H1 (cell line): ENCODE results near the gene CCDC178. TPM values are rescaled to one million over a fixed set of nuclear protein-coding genes. Genes with fewer than 3 reads are reported as not detected.

Experiments used
- CTCF ChIA-PET: fragments of 300-600 bp; sonication (Branson Sonifier 250); formaldehyde crosslinking; loops from one replicate; lab custom pipeline; 2021; ENCODE audit not compliant: partially characterized antibody; lab: Charles Lee
- POLR2A ChIA-PET: fragments of 300-600 bp; sonication (Branson Sonifier 250); formaldehyde crosslinking; loops from one replicate; lab custom pipeline; 2021; ENCODE audit warnings: inconsistent platforms; ENCODE audit not compliant: partially characterized antibody; lab: Charles Lee
- DNase-seq, 2 experiments: peaks; one replicate each; pipeline versions ENCODE4 v3.0.0 to v3.0.0-alpha.2; 2010 to 2022; ENCODE audit warnings: low spot score in 2 of 2, low read depth in 1 of 2, mixed read lengths in 1 of 2
- FAIRE-seq: peaks from 2 replicates; lab custom pipeline; 2011; peaks lifted over from hg19 to GRCh38; lab: Jason Lieb, UNC
- H2AFZ ChIP-seq: 2 replicates; pipeline ENCODE4 v1.8.1; 2012; ENCODE audit warnings: low read length, inconsistent platforms
- H2AK5ac ChIP-seq: 2 replicates; pipeline ENCODE4 v1.6.1; 2013; ENCODE audit warnings: low read depth, low read length
- H2BK120ac ChIP-seq: replicated peaks from 2 replicates; pipeline ENCODE3; 2013; ENCODE audit warnings: low read depth, low read length, inconsistent platforms
- H2BK12ac ChIP-seq: 2 replicates; pipeline ENCODE4 v1.6.1; 2013; ENCODE audit warnings: low read depth, low read length
- H2BK15ac ChIP-seq: 2 replicates; pipeline ENCODE4 v1.6.1; 2013; ENCODE audit warnings: low read length
- H2BK20ac ChIP-seq: 2 replicates; pipeline ENCODE4 v1.6.1; 2013; ENCODE audit warnings: low read length
- H2BK5ac ChIP-seq: 2 replicates; pipeline ENCODE4 v1.6.1; 2013; ENCODE audit warnings: low read depth, low read length
- H3K14ac ChIP-seq: 2 replicates; pipeline ENCODE4 v1.6.1; 2013; ENCODE audit warnings: inconsistent platforms; ENCODE audit not compliant: insufficient read length
- H3K18ac ChIP-seq: 2 replicates; pipeline ENCODE4 v1.6.1; 2013; ENCODE audit warnings: low read length; ENCODE audit errors: extremely low read depth
- H3K23ac ChIP-seq: 2 replicates; pipeline ENCODE4 v1.6.1; 2013; ENCODE audit warnings: inconsistent platforms; ENCODE audit not compliant: insufficient read length
- H3K23me2 ChIP-seq: 2 replicates; pipeline ENCODE4 v1.6.1; 2013; ENCODE audit warnings: low read depth, low read length
- H3K27ac ChIP-seq: 2 replicates; pipeline ENCODE4 v1.6.1; 2011; ENCODE audit warnings: low read depth, low read length, inconsistent platforms
- H3K27me3 ChIP-seq, 4 experiments: replicated peaks in 1 of 4; 1 replicate in 1 of 4; 2 replicates in 3 of 4; pipeline versions ENCODE4 v1.6.1 to v1.8.1; 2011 to 2013; ENCODE audit warnings: low read length in 3 of 4, mild to moderate bottlenecking in 3 of 4, inconsistent platforms in 2 of 4, mixed read lengths in 2 of 4, moderate library complexity in 1 of 4; ENCODE audit not compliant: control insufficient read depth in 3 of 4, insufficient read depth in 3 of 4; ENCODE audit errors: extremely low read depth in 1 of 4
- H3K36me3 ChIP-seq, 4 experiments: 2 replicates each; pipeline versions ENCODE4 v1.6.1 to v1.8.1; 2011 to 2013; ENCODE audit warnings: mild to moderate bottlenecking in 4 of 4, low read length in 3 of 4, moderate library complexity in 2 of 4, control low read depth in 1 of 4, inconsistent platforms in 1 of 4; ENCODE audit not compliant: insufficient read depth in 4 of 4, control insufficient read depth in 2 of 4
- H3K4ac ChIP-seq: replicated peaks from 2 replicates; pipeline ENCODE3; 2013; ENCODE audit warnings: low read length, low read depth, mixed read lengths, inconsistent platforms; ENCODE audit not compliant: insufficient read length
- H3K4me1 ChIP-seq, 4 experiments: replicated peaks in 1 of 4; 1 replicate in 1 of 4; 2 replicates in 3 of 4; pipeline versions ENCODE4 v1.6.1 to v1.8.1; 2011 to 2013; ENCODE audit warnings: low read length in 3 of 4, inconsistent platforms in 2 of 4, mixed read lengths in 1 of 4; ENCODE audit not compliant: insufficient read depth in 4 of 4, control insufficient read depth in 3 of 4
- H3K4me2 ChIP-seq, 2 experiments: 2 replicates each; pipeline versions ENCODE4 v1.6.1 to v1.8.1; 2011 to 2013; ENCODE audit warnings: low read depth in 2 of 2, low read length in 2 of 2, control low read depth in 1 of 2, inconsistent platforms in 1 of 2, mild to moderate bottlenecking in 1 of 2; ENCODE audit not compliant: insufficient read depth in 1 of 2
- H3K4me3 ChIP-seq, 4 experiments: fragments of 200-600, 300-600 bp in 1 of 4; sonication (generic), shearing (Covaris generic), sonication (Bioruptor Twin) in 1 of 4; 2 replicates each; pipeline versions ENCODE4 v1.5.1 to v1.8.1; 2011 to 2016; ENCODE audit warnings: low read length in 4 of 4, low read depth in 3 of 4, control low read depth in 2 of 4, inconsistent platforms in 2 of 4, mild to moderate bottlenecking in 2 of 4, mixed read lengths in 1 of 4, moderate library complexity in 1 of 4; ENCODE audit not compliant: insufficient read depth in 2 of 4; ENCODE audit errors: extremely low read depth in 1 of 4
- H3K56ac ChIP-seq: replicated peaks from 2 replicates; pipeline ENCODE3; 2013; ENCODE audit warnings: low read depth, mild to moderate bottlenecking, mixed read lengths, low read length, inconsistent platforms; ENCODE audit not compliant: insufficient read length
- H3K79me1 ChIP-seq: 2 replicates; pipeline ENCODE4 v1.6.1; 2013; ENCODE audit warnings: low read depth, low read length, control low read depth
- H3K79me2 ChIP-seq, 2 experiments: 2 replicates each; pipeline versions ENCODE4 v1.6.1 to v1.8.1; 2012 to 2013; ENCODE audit warnings: low read length in 2 of 2, mild to moderate bottlenecking in 2 of 2, inconsistent platforms in 1 of 2; ENCODE audit not compliant: insufficient read depth in 2 of 2, control insufficient read depth in 1 of 2
- H3K9ac ChIP-seq, 4 experiments: replicated peaks in 1 of 4; 1 replicate in 1 of 4; 2 replicates in 3 of 4; pipeline versions ENCODE4 v1.6.1 to v1.8.1; 2011 to 2013; ENCODE audit warnings: low read depth in 3 of 4, low read length in 3 of 4, control low read depth in 2 of 4, mild to moderate bottlenecking in 2 of 4, moderate library complexity in 2 of 4, inconsistent platforms in 1 of 4; ENCODE audit errors: extremely low read depth in 1 of 4
- H3K9me3 ChIP-seq, 2 experiments: 2 replicates each; pipeline versions ENCODE4 v1.6.1 to v1.8.1; 2012 to 2013; ENCODE audit warnings: mild to moderate bottlenecking in 2 of 2, moderate library complexity in 2 of 2, control low read depth in 1 of 2, inconsistent platforms in 1 of 2, low read depth in 1 of 2, low read length in 1 of 2, mixed read lengths in 1 of 2; ENCODE audit not compliant: insufficient read depth in 2 of 2
- H4K20me1 ChIP-seq, 2 experiments: replicated peaks in 1 of 2; 2 replicates each; pipeline versions ENCODE3 to v1.8.1; 2011 to 2013; ENCODE audit warnings: inconsistent platforms in 2 of 2, low read length in 2 of 2, mild to moderate bottlenecking in 1 of 2; ENCODE audit not compliant: insufficient read depth in 2 of 2, control insufficient read depth in 1 of 2
- H4K5ac ChIP-seq: 2 replicates; pipeline ENCODE4 v1.6.1; 2013; ENCODE audit warnings: low read length, low read depth, mixed read lengths, inconsistent platforms; ENCODE audit not compliant: insufficient read length
- H4K8ac ChIP-seq: 2 replicates; pipeline ENCODE4 v1.8.0; 2013; ENCODE audit warnings: mild to moderate bottlenecking, moderate library complexity, low read length, inconsistent platforms; ENCODE audit not compliant: insufficient read depth; ENCODE audit errors: extremely low read depth
- H4K91ac ChIP-seq: replicated peaks from 2 replicates; pipeline ENCODE3; 2013; ENCODE audit warnings: low read length, mixed read lengths, inconsistent platforms; ENCODE audit not compliant: insufficient read length
- JUN ChIP-seq: IDR thresholded peaks from 2 replicates; pipeline ENCODE4 v1.6.1; 2011; ENCODE audit warnings: low read depth, mild to moderate bottlenecking, improper control_type of control experiment, low read length
- JUND ChIP-seq: IDR thresholded peaks from 2 replicates; pipeline ENCODE4 v1.6.1; 2011; ENCODE audit warnings: mild to moderate bottlenecking, improper control_type of control experiment, low read length
- TAF1 ChIP-seq: IDR thresholded peaks from 2 replicates; pipeline ENCODE4 v1.6.1; 2011; ENCODE audit warnings: mild to moderate bottlenecking, low read depth, low read length
- WGBS, 2 experiments: shearing (Covaris generic) in 1 of 2; methylation state at CpG; one replicate each; pipeline versions ENCODE4 v1.1.6 to v1.1.7; 2013 to 2015; ENCODE audit warnings: low lambda C conversion rate in 2 of 2, mixed read lengths in 2 of 2, inconsistent platforms in 1 of 2, low coverage in 1 of 2, missing lambda C conversion rate in 1 of 2; ENCODE audit not compliant: insufficient replicate concordance in 2 of 2, insufficient coverage in 1 of 2, insufficient read length in 1 of 2; ENCODE audit errors: extremely low coverage in 1 of 2, missing lambda C conversion rate in 1 of 2; 5-methylcytosine and 5-hydroxymethylcytosine counted together
- polyA plus RNA-seq, 7 experiments: library from polyadenylated mRNA; depleted of rRNA in 3 of 7; stranded (reverse) in 5 of 7; unstranded in 2 of 7; fragments of >200 nt in 5 of 7; fragments of 200-250 nt in 2 of 7; gene quantifications; 1 replicate in 5 of 7; 2 replicates in 1 of 7; 4 replicates in 1 of 7; pipeline versions ENCODE4 v1.2.1 to v1.2.3, GENCODE V29; 2011 to 2013; ENCODE audit warnings: missing spikeins in 2 of 7, mixed read lengths in 2 of 7
- total RNA-seq: library from RNA; stranded (reverse); fragmentation: NEBNext Ultra II Directional; extraction: Animal tissue kit (Norgen Biotek cat#: 25700); gene quantifications from 2 replicates; pipeline ENCODE4 v1.2.1, GENCODE V29; 2021

Gene CCDC178
- total and polyA plus RNA-seq, 2 of the 8 experiments (the other 6 are each of a cell fraction or from before 2014, with no cell fraction given): not detected

GRCh38 chr18:32934201-32934600 is 506.3 kb downstream of the CCDC178 start:
- Histone ChIP-seq H2BK120ac (no peak overlapping the region), H3K23ac (no peak overlapping the region), H3K36me3 (peaks cover 0 to 6% (median 1%) of the 10 kb centered on the region in 4 experiments; a peak in 1 of 8 replicates), H2AFZ (no peak overlapping the region), H4K5ac (no peak overlapping the region), H3K14ac (no peak overlapping the region), H3K4me1 (peaks cover 0 to 4% (median 2%) of the 10 kb centered on the region in 4 experiments; a peak in 2 of 7 replicates), H4K8ac (no peak overlapping the region), H3K27me3 (no peaks in the 10 kb centered on the region), H4K20me1 (no peaks in the 10 kb centered on the region), H3K79me1 (no peaks in the 10 kb centered on the region), H4K91ac (no peak overlapping the region), H3K9ac (no peak overlapping the region), H2BK12ac (no peak overlapping the region), H3K56ac (no peak overlapping the region), H3K9me3 (peaks cover 5 to 16% of the 10 kb centered on the region in 2 experiments; a peak in 3 of 4 replicates), H3K18ac (no peak overlapping the region), H3K4me3 (no peak overlapping the region), H2BK15ac (no peak overlapping the region), H2AK5ac (no peak overlapping the region), H3K4me2 (no peak overlapping the region), H2BK5ac (no peak overlapping the region), H3K4ac (no peak overlapping the region), H3K27ac (no peak overlapping the region), H3K79me2 (no peaks in the 10 kb centered on the region), H3K23me2 (no peaks in the 10 kb centered on the region), H2BK20ac (no peak overlapping the region)
- ChIA-PET CTCF (interaction anchor here (0.7 kb wide), 1 partner anchor 14 kb away, joined by 3 read pairs; no protein-coding TSS in a partner anchor), POLR2A (no interaction called here)
- 86% methylated on average over 4 of the region's 4 CpGs; no CpG with 5 or more reads in 1 of the 2 experiments for WGBS, 2 experiments
- FAIRE-seq (no peak), DNase-seq (no peak)
- TF ChIP-seq JUN: no peak
- no peak for TF ChIP-seq JUND
- no peak for TF ChIP-seq TAF1
